Measurements from ENCODE around the gene MAPK14. TPM values are rescaled to one million over a fixed set of nuclear protein-coding genes. Genes with fewer than 3 reads are reported as not detected.

Gene MAPK14
- total and polyA plus RNA-seq, 9 of the 15 experiments (the other 6 are each of a cell fraction or from before 2014, with no cell fraction given) = 8.8 to 62.7 (median 35.5) TPM

DNA sequence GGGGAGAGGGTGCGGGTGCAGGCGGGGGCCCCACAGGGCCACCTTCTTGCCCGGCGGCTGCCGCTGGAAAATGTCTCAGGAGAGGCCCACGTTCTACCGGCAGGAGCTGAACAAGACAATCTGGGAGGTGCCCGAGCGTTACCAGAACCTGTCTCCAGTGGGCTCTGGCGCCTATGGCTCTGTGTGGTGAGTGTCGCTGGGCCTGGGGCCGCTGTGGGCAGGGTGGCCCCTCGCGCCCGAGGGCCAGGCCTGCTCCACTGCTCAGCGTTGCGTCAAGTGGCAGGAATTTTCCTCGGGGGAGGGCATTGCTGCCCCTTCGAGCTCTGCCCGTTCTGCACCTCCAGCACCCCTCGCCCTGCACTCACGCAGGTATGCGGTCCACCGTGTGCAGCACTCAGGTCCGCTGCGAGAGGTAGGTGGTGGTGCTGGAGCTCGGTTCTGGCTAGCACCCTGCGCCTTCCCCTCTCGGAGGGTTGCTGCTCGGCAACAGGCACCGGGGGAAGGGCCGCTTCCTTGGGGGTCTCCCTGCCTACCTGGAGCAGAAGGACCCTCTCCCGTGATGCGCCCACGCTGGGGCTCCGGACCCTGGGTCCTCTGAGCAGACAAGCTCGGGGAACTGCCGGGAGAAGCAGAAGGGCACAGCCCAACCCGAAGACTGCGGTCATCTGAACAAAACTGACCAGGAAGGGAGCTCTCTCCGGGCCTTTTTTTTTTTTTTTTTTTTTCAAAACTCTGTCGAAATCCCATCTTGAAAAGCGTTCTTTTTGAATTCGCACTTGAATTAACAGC, 674 bp downstream of the MAPK14 start (continued):
- TF ChIP-seq CBX2 (IDR thresholded peaks at IDR 0.05; ENCODE audit: insufficient read depth, low read length, poor library complexity, severe bottlenecking) (no peak), ZFX (CRISPR knock-in tag; IDR thresholded peaks at IDR 0.05) (peak; percentile 80), GTF2A2 (tag; IDR thresholded peaks at IDR 0.05) (no peak), ZNF282 (CRISPR knock-in tag; IDR thresholded peaks at IDR 0.05) (peak; percentile 69; the same call in 1 of the 2 replicates), PTRF (tag; IDR thresholded peaks at IDR 0.05) (no peak), ZC3H8 (IDR thresholded peaks at IDR 0.05) (no peak), POLR2AphosphoS5 (IDR thresholded peaks at IDR 0.05; ENCODE audit: control insufficient read depth, insufficient read depth, low read depth, low read length) (no peak), KAT8 (IDR thresholded peaks at IDR 0.05; ENCODE audit: low read depth) (no peak), COPS2 (conservative IDR thresholded peaks at IDR 0.05) (no peak), SMC3 (conservative IDR thresholded peaks at IDR 0.05; ENCODE audit: insufficient read depth, low read depth, low read length) (no peak), POLR2A (conservative IDR thresholded peaks at IDR 0.05) (no peak), ILK (tag; IDR thresholded peaks at IDR 0.05; ENCODE audit: borderline replicate concordance, low read depth) (no peak), NFYB (IDR thresholded peaks at IDR 0.05; ENCODE audit: extremely low read depth, insufficient read length) (no peak), ZNF274 (IDR thresholded peaks at IDR 0.05; ENCODE audit: borderline replicate concordance, low read depth, low read length) (no peak), FOXK1 (CRISPR knock-in tag; IDR thresholded peaks at IDR 0.05; ENCODE audit: borderline replicate concordance) (peak; percentile 71; the same call in 1 of the 2 replicates), TBP (optimal IDR thresholded peaks at IDR 0.05; ENCODE audit: low read depth, low read length) (no peak), PHF8 (IDR thresholded peaks at IDR 0.05; ENCODE audit: borderline replicate concordance, low read length) (peak; percentile 44; the same call in 1 of the 2 replicates), MYC (IDR thresholded peaks at IDR 0.05; ENCODE audit: low read depth, low read length) (no peak), MYC (CRISPR knock-in tag; IDR thresholded peaks at IDR 0.05; ENCODE audit: borderline replicate concordance, low read depth) (no peak), C11orf30 (IDR thresholded peaks at IDR 0.05; ENCODE audit: low read depth) (no peak), FOXJ2 (tag; IDR thresholded peaks at IDR 0.05) (no peak), ATF7 (IDR thresholded peaks at IDR 0.05) (no peak; the same call in 1 of the 2 replicates)
- TF ChIP-seq, protein P1, sequence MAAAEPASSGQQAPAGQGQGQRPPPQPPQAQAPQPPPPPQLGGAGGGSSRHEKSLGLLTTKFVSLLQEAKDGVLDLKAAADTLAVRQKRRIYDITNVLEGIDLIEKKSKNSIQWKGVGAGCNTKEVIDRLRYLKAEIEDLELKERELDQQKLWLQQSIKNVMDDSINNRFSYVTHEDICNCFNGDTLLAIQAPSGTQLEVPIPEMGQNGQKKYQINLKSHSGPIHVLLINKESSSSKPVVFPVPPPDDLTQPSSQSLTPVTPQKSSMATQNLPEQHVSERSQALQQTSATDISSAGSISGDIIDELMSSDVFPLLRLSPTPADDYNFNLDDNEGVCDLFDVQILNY (CRISPR knock-in tag; IDR thresholded peaks at IDR 0.05) = no peak; the same call in 1 of the 2 replicates
- TF ChIP-seq, protein P2, sequence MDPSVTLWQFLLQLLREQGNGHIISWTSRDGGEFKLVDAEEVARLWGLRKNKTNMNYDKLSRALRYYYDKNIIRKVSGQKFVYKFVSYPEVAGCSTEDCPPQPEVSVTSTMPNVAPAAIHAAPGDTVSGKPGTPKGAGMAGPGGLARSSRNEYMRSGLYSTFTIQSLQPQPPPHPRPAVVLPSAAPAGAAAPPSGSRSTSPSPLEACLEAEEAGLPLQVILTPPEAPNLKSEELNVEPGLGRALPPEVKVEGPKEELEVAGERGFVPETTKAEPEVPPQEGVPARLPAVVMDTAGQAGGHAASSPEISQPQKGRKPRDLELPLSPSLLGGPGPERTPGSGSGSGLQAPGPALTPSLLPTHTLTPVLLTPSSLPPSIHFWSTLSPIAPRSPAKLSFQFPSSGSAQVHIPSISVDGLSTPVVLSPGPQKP (CRISPR knock-in tag; IDR thresholded peaks at IDR 0.05) = no peak
- TF ChIP-seq, protein P3, sequence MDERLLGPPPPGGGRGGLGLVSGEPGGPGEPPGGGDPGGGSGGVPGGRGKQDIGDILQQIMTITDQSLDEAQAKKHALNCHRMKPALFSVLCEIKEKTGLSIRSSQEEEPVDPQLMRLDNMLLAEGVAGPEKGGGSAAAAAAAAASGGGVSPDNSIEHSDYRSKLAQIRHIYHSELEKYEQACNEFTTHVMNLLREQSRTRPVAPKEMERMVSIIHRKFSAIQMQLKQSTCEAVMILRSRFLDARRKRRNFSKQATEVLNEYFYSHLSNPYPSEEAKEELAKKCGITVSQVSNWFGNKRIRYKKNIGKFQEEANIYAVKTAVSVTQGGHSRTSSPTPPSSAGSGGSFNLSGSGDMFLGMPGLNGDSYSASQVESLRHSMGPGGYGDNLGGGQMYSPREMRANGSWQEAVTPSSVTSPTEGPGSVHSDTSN (CRISPR knock-in tag; IDR thresholded peaks at IDR 0.05; ENCODE audit: low read depth) = no peak
- TF ChIP-seq, protein P3 (tag; conservative IDR thresholded peaks at IDR 0.05; ENCODE audit: low read depth) = no peak
